HEK293 (cell line): ENCODE results near the gene APELA.

Source experiments
- REST ChIP-seq: fragments of 450-650 bp; formaldehyde crosslinking; IDR thresholded peaks from 2 replicates; pipeline ENCODE4 v1.5.1; 2016; ENCODE audit warnings: missing biosample characterization, missing genetic modification characterization
- TCF7L2 ChIP-seq: IDR thresholded peaks from 2 replicates; pipeline ENCODE4 v1.6.1; 2011; ENCODE audit warnings: low read depth, mild to moderate bottlenecking, inconsistent platforms, low read length, moderate library complexity, borderline replicate concordance
- ZNF366 ChIP-seq: fragments of 450-650 bp; formaldehyde crosslinking; conservative IDR thresholded peaks from 2 replicates; pipeline ENCODE4 v1.5.1; 2016; ENCODE audit warnings: missing biosample characterization, missing genetic modification characterization
- ZNF433 ChIP-seq: fragments of 450-650 bp; formaldehyde crosslinking; IDR thresholded peaks from 2 replicates; pipeline ENCODE4 v1.5.1; 2016; ENCODE audit warnings: missing biosample characterization, missing genetic modification characterization, low read depth
- ZNF473 ChIP-seq: fragments of 450-650 bp; formaldehyde crosslinking; IDR thresholded peaks from 2 replicates; pipeline ENCODE4 v1.5.1; 2017; ENCODE audit warnings: missing biosample characterization, missing genetic modification characterization
- ZNF777 ChIP-seq: fragments of 450-650 bp; formaldehyde crosslinking; IDR thresholded peaks from 2 replicates; pipeline ENCODE4 v1.5.1; 2017; ENCODE audit warnings: missing biosample characterization, missing genetic modification characterization, borderline replicate concordance
- TF ChIP-seq, protein P1 (sequence below): fragments of 450-650 bp; formaldehyde crosslinking; IDR thresholded peaks from 2 replicates; pipeline ENCODE4 v1.5.1; 2016; ENCODE audit warnings: missing biosample characterization, missing genetic modification characterization
- TF ChIP-seq, protein P2 (sequence below): fragments of 450-650 bp; formaldehyde crosslinking; IDR thresholded peaks from 2 replicates; pipeline ENCODE4 v1.5.1; 2016; ENCODE audit warnings: missing biosample characterization, missing genetic modification characterization
- TF ChIP-seq, protein P3 (sequence below): fragments of 450-650 bp; formaldehyde crosslinking; IDR thresholded peaks from 2 replicates; pipeline ENCODE4 v1.5.1; 2016; ENCODE audit warnings: missing biosample characterization, missing genetic modification characterization, low read depth

DNA sequence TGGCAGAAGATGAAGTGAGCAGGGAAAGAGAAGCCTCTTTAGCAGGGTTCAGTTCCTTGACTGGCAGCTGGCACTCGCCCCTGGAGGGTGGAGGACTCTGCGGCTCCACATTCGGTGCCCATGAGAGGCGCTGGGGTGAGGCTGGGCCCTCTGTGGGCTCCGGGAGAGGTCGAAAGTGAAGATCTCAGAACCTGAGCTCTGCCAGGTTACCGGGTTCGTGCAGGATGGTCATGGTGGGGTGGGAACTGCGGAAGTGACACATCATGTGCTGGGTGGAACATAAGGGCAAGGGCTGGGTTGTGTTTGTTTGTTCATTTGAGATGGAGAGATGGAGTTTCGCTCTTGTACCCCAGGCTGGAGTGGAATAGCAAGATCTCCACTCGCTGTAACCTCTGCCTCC is 56.3 kb downstream of the APELA start:
- TF ChIP-seq TCF7L2: no peak
- TF ChIP-seq ZNF473: no peak
- no peak for TF ChIP-seq ZNF777 (tag by site-specific recombination)
- TF ChIP-seq, protein P1, sequence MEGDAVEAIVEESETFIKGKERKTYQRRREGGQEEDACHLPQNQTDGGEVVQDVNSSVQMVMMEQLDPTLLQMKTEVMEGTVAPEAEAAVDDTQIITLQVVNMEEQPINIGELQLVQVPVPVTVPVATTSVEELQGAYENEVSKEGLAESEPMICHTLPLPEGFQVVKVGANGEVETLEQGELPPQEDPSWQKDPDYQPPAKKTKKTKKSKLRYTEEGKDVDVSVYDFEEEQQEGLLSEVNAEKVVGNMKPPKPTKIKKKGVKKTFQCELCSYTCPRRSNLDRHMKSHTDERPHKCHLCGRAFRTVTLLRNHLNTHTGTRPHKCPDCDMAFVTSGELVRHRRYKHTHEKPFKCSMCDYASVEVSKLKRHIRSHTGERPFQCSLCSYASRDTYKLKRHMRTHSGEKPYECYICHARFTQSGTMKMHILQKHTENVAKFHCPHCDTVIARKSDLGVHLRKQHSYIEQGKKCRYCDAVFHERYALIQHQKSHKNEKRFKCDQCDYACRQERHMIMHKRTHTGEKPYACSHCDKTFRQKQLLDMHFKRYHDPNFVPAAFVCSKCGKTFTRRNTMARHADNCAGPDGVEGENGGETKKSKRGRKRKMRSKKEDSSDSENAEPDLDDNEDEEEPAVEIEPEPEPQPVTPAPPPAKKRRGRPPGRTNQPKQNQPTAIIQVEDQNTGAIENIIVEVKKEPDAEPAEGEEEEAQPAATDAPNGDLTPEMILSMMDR (tag by site-specific recombination): no peak
- no peak for TF ChIP-seq ZNF366
- TF ChIP-seq ZNF433 (tag by site-specific recombination): no peak
- TF ChIP-seq, protein P2, sequence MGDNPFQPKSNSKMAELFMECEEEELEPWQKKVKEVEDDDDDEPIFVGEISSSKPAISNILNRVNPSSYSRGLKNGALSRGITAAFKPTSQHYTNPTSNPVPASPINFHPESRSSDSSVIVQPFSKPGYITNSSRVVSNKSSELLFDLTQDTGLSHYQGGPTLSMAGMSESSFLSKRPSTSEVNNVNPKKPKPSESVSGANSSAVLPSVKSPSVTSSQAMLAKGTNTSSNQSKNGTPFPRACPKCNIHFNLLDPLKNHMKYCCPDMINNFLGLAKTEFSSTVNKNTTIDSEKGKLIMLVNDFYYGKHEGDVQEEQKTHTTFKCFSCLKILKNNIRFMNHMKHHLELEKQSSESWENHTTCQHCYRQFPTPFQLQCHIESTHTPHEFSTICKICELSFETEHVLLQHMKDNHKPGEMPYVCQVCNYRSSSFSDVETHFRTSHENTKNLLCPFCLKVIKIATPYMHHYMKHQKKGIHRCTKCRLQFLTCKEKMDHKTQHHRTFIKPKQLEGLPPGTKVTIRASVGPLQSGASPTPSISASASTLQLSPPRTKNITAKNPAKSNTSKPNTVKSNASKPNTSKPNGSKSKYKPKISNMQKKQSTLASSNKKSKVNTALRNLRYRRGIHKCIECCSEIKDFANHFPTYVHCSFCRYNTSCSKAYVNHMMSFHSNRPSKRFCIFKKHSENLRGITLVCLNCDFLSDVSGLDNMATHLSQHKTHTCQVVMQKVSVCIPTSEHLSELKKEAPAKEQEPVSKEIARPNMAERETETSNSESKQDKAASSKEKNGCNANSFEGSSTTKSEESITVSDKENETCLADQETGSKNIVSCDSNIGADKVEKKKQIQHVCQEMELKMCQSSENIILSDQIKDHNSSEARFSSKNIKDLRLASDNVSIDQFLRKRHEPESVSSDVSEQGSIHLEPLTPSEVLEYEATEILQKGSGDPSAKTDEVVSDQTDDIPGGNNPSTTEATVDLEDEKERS (tag by site-specific recombination): no peak
- TF ChIP-seq REST (tag by site-specific recombination): no peak
- TF ChIP-seq, protein P3, sequence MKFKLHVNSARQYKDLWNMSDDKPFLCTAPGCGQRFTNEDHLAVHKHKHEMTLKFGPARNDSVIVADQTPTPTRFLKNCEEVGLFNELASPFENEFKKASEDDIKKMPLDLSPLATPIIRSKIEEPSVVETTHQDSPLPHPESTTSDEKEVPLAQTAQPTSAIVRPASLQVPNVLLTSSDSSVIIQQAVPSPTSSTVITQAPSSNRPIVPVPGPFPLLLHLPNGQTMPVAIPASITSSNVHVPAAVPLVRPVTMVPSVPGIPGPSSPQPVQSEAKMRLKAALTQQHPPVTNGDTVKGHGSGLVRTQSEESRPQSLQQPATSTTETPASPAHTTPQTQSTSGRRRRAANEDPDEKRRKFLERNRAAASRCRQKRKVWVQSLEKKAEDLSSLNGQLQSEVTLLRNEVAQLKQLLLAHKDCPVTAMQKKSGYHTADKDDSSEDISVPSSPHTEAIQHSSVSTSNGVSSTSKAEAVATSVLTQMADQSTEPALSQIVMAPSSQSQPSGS (tag by site-specific recombination): no peak
